Measurements from ENCODE around the gene LYPD6B. TPM values are rescaled to one million over a fixed set of nuclear protein-coding genes. Genes with fewer than 3 reads are reported as not detected.
A peak's percentile ranks its signal among the peaks of the same experiment; 100 is the strongest.

LYPD6B gene
- total and polyA plus RNA-seq, 2 experiments from 2014 or later, result 1.7 to 3.6 TPM

- no peak for ATAC-seq
Observed at GRCh38 chr2:149008381-149008780, 30.1 kb upstream of the LYPD6B start.

GRCh38 chr2:149009576-149010461 lies 28.7 kb upstream of the LYPD6B start:
- H3K27me3 Mint-ChIP-seq (ENCODE audit: insufficient read depth, low read depth, poor library complexity), result no peaks in the 10 kb centered on the region
- peaks cover 53% of the 10 kb centered on the region for H3K36me3 Mint-ChIP-seq (ENCODE audit: low read depth)
- Histone ChIP-seq H3K27ac (ENCODE audit: low read depth) (no peak overlapping the region), H3K27me3 (ENCODE audit: insufficient read depth) (no peaks in the 10 kb centered on the region), H4K20me1 (replicated peaks; ENCODE audit: insufficient read depth) (0 out of 2 replicates have a peak, but pooled peaks cover 3% of the 10 kb centered on the region), H3K4me1 (ENCODE audit: insufficient read depth) (peaks cover 10% of the 10 kb centered on the region), H3K9me2 (ENCODE audit: insufficient read depth) (no peaks in the 10 kb centered on the region), H3K79me2 (replicated peaks; ENCODE audit: insufficient read depth) (no peaks in the 10 kb centered on the region), H3F3A (replicated peaks; ENCODE audit: low read depth) (no peaks in the 10 kb centered on the region), H3K4me3 (no peak overlapping the region), H3K36me3 (ENCODE audit: insufficient read depth) (peaks cover 20% of the 10 kb centered on the region; the same call in 1 of the 2 replicates), H2AFZ (no peak overlapping the region), H3K4me2 (no peak overlapping the region)
- no peaks in the 10 kb centered on the region for H3K9me3 Mint-ChIP-seq
- DNase-seq (ENCODE audit: low spot score), result no peak
- peak; percentile 41 for ATAC-seq
- peak overlapping the region; percentile 69 for H3K27ac Mint-ChIP-seq
- H3K4me1 Mint-ChIP-seq, result peaks cover 21% of the 10 kb centered on the region
- H3K4me3 Mint-ChIP-seq, result no peak overlapping the region
- TF ChIP-seq JUNB (IDR thresholded peaks at IDR 0.05; ENCODE audit: unreplicated experiment) (no peak), ZNF331 (CRISPR knock-in tag; IDR thresholded peaks at IDR 0.05; ENCODE audit: low read depth) (no peak), POLR2AphosphoS5 (IDR thresholded peaks at IDR 0.05; ENCODE audit: low read depth) (no peak), REST (IDR thresholded peaks at IDR 0.05; ENCODE audit: unreplicated experiment) (no peak), STAT1 (IDR thresholded peaks at IDR 0.05; ENCODE audit: unreplicated experiment) (no peak)

More at GRCh38 chr2:149008381-149008780, 30.1 kb upstream of the LYPD6B start:
- no peak overlapping the region for H3K4me3 Mint-ChIP-seq
- H3K27ac ChIP-seq (ENCODE audit: low read depth), result no peak overlapping the region
- no peak overlapping the region for H2AFZ ChIP-seq
- H3F3A ChIP-seq (replicated peaks; ENCODE audit: low read depth), result no peaks in the 10 kb centered on the region
- peaks cover 10% of the 10 kb centered on the region for H3K4me1 ChIP-seq (ENCODE audit: insufficient read depth)
- no peaks in the 10 kb centered on the region for H3K27me3 ChIP-seq (ENCODE audit: insufficient read depth)
- H3K36me3 ChIP-seq (ENCODE audit: insufficient read depth), result peaks cover 20% of the 10 kb centered on the region
- H4K20me1 ChIP-seq (replicated peaks; ENCODE audit: insufficient read depth), result 0 out of 2 replicates have a peak, but pooled peaks cover 3% of the 10 kb centered on the region
- H3K36me3 Mint-ChIP-seq (ENCODE audit: low read depth), result peaks cover 68% of the 10 kb centered on the region
- peaks cover 24% of the 10 kb centered on the region for H3K4me1 Mint-ChIP-seq
- DNase-seq (ENCODE audit: low spot score), result no peak
- H3K27me3 Mint-ChIP-seq (ENCODE audit: insufficient read depth, low read depth, poor library complexity), result no peaks in the 10 kb centered on the region
- H3K27ac Mint-ChIP-seq, result no peak overlapping the region
- H3K9me2 ChIP-seq (ENCODE audit: insufficient read depth), result no peaks in the 10 kb centered on the region
- no peak overlapping the region for H3K4me3 ChIP-seq
- TF ChIP-seq EZH2phosphoT487 (IDR thresholded peaks at IDR 0.05; ENCODE audit: unreplicated experiment), result no peak
- no peak for TF ChIP-seq CTCF (conservative IDR thresholded peaks at IDR 0.05; ENCODE audit: low read depth in 2 of 2)
- no peak for TF ChIP-seq NANOG (IDR thresholded peaks at IDR 0.05; ENCODE audit: borderline replicate concordance)
- TF ChIP-seq STAT1 (IDR thresholded peaks at IDR 0.05; ENCODE audit: unreplicated experiment), result no peak
- TF ChIP-seq EZH2 (IDR thresholded peaks at IDR 0.05; ENCODE audit: low read depth, unreplicated experiment), result no peak
- TF ChIP-seq ETS1 (IDR thresholded peaks at IDR 0.05), result no peak
- TF ChIP-seq ZNF114 (CRISPR knock-in tag; IDR thresholded peaks at IDR 0.05), result no peak
- TF ChIP-seq ZNF331 (CRISPR knock-in tag; IDR thresholded peaks at IDR 0.05; ENCODE audit: low read depth), result no peak
- no peak for TF ChIP-seq JUNB (IDR thresholded peaks at IDR 0.05; ENCODE audit: unreplicated experiment)
- H3K9me3 Mint-ChIP-seq, result peaks cover 5% of the 10 kb centered on the region
- no peaks in the 10 kb centered on the region for H3K79me2 ChIP-seq (replicated peaks; ENCODE audit: insufficient read depth)
- H3K4me2 ChIP-seq, result no peak overlapping the region
